ENCODE data around the gene TMEM54.

TMEM54 gene

DNA sequence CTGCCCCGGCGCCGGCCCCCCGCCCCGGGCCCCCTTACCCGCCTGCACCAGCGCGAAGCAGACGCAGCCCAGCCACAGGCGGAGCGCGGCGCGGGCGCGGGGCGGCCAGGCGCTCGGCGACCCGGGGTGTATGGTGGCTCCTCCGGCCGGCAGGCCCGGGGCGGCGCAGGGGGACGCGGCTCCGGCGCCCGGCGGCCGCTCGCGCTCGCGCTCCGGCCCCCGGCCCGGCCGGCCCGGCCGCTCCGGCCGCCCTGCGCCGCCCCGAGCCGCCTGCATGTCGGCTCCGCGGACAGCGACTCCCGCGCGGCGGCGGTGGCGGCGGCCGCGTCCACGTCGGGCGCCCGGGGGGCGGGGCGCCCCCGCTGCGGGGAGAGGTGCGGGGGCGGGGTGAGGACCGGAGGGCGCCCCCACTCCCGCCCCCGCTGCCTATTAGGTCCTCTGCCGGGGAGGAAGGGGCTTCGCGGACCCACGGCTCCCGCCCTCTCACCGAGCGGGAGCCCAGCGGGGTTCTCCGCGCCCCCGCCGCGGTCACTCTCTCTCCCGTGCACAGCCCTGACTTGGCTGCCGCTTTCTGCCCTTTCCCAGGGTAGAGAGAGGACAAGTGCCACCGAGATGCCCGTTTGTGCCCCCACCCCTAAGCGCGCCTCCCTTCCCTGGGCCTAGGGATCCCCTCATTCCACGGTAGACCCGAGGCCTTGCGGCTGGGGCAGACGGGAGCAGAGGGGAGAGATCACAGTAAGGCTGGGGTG, 30.4 kb downstream of the TMEM54 start, which contains the start of gene FNDC5:
Gene FNDC5, minus strand, starts transcription at position 298 of the 749 bp plus-strand sequence.
- DNase-seq, result no peak
- in situ Hi-C loops (cut with MboI; ENCODE audit: low pct_unique_long_range_greater_than_20kb, low sequenced_read_pairs), result no loop called here

DNA sequence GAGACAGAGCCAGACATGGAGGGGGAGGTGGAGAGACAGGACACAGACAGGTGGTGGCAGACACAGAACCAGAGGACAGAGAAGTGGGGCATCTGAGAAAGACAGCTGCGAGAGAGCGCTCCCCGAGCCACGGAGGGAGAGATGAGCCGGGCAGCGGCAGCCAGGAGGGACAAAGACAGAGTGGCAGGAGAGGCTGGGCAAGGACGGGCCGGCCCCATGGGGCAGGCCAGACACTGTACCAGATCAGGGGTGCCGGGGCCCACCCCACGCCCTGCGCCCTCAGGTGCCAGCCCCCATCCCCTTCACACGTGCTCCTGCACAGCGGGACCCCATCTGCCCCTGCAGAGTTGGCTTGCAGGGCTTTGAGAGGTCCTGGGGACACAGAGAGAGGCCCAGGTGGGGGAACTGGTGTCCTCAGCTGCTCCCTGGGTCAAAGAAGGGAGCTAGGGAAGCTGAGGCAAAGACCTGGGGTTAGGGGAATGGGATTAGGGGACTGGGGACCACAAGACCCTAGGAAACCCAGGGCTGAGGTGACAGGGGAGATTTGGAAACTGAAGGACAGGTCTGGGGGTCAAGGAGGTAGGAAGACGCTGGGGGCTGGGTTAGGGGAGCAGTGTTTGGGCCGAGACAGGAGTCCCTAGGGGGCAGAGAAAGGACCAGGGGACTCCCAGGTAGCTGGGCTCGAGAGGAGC, 31.1 kb downstream of the TMEM54 start:
- no peak for DNase-seq
- in situ Hi-C loops (cut with MboI; ENCODE audit: low pct_unique_long_range_greater_than_20kb, low sequenced_read_pairs), result no loop called here

DNA sequence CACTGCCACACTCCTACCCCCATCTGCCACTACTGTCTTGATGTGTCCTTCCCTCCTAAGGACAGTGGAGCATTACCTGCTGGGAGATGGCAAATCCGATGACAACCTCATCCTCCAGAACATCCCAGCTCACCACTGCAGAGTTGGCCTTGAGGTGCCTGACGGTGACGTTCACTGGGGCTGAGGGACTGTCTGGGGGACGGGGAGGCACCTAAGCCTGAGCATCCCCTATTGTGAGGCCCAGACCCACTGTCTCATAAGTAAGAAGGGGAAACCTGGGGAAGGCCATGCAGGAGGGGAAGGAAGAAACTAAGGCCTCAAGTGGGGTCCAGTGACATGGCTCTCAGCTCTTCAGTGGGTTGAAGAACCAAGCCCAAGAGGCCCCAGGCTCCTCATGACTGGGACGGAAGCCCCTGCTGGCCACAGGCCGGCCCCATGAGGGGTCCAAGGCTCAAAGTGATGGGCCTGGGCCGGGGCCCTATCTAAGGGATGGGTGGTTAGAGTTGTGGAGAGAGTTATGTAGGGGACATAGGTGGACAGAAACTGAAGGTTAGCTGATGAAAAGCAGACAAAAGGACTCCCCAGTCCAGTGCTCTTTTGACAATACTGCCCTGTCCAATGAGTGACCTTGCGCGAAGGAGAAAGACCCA, 32.3 kb downstream of the TMEM54 start:
- in situ Hi-C loops (cut with MboI; ENCODE audit: low pct_unique_long_range_greater_than_20kb, low sequenced_read_pairs), result no loop called here

DNA sequence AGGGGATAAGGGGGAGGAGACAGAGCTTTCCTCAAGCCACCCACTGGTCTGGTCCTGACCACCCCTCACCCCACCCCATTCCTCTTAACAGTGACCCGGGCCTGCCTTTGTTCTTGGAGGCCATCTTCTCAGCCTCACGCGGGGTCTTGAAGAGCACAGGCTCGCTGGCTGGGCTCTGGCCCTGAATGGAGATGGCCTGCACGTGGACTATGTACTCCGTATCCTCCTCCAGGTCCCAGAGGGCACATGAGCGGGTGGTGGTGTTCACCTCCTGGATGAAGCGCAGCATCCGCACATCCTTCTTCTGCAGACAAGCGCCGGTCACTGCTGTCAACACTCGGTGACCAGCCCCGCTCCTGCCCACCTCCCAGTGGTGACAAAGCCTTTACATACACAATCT, 33.1 kb downstream of the TMEM54 start:
- DNase-seq, result no peak
- in situ Hi-C loops (cut with MboI; ENCODE audit: low pct_unique_long_range_greater_than_20kb, low sequenced_read_pairs), result no loop called here

More for the DNA sequence above, 32.3 kb downstream of the TMEM54 start:
- no peak for DNase-seq

DNA sequence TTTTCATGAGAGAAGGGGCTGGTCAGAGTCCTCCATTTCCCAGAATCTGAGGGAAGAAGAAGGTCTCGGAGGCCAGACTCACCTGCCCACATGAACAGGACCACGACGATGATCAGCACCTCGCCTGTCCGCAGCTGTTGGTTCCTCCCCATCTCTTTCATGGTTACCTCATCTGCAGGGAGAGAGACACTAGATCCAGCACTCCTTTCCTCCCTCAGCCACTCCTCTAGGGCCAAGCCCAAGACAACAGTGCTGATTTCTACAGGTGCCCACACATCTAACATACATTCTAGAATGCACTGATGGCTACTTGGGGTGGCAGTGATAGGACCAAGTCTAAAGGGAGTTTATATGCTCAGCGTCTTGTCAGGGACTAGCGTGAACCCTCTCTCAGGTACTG, 33.5 kb downstream of the TMEM54 start:
- no peak for DNase-seq
- in situ Hi-C loops (cut with MboI; ENCODE audit: low pct_unique_long_range_greater_than_20kb, low sequenced_read_pairs), result no loop called here

DNA sequence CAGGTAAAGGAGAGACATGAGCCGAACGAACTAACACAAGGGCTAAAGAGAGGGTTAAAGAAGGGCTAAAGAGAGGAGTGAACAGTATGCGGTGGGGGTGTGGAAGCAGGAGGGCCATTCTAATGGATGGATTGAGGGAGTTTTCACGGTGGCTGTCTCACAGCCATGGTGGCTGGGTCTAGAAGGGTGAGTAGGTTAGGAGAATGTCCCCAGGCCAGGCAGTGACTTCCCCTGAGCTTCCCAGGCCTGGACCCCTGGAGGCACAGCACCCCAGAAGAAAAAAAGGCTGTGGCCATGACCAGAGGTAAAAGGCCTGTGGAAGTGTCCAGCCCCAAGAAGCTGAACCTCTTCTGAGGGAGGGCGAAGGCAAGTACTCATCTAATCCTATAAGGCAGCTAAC, 34.0 kb downstream of the TMEM54 start:
- no peak for DNase-seq
- in situ Hi-C loops (cut with MboI; ENCODE audit: low pct_unique_long_range_greater_than_20kb, low sequenced_read_pairs), result no loop called here

DNA sequence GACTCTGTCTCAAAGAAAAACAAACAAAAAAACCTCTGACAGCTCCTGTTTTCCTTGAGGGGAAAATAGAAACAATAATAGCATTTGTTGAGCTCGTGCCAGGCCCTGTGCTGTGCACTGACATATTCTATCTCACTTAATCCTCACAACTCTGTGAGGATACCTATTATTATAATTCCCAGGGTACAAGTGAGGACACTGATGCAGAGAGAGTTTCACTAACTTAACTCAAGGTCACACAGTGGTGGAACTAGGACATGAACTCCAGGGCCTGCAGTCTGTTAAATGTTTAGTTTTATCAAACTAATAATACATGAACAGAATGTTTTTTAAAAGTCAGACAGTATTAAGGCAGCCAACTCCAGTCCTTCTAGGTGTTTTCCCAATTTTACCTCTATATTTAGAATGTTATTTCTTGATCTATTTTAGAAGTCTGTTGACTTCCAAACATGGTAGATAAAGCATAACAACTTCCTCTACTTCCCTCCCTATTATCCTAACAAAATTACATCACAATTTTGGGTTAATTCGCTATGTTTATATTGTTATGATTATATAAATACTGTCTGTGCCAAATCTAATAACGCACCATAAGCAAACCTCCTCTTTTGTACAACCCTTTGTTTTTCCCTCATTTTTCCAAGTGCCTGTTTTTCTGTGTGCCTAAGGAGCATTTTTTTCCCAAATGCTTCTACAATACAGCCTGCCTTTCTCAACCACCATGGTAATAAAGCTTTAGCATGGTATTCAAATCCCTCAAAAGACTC, 35.4 kb downstream of the TMEM54 start:
- in situ Hi-C loops (cut with MboI; ENCODE audit: low pct_unique_long_range_greater_than_20kb, low sequenced_read_pairs), result no loop called here

DNA sequence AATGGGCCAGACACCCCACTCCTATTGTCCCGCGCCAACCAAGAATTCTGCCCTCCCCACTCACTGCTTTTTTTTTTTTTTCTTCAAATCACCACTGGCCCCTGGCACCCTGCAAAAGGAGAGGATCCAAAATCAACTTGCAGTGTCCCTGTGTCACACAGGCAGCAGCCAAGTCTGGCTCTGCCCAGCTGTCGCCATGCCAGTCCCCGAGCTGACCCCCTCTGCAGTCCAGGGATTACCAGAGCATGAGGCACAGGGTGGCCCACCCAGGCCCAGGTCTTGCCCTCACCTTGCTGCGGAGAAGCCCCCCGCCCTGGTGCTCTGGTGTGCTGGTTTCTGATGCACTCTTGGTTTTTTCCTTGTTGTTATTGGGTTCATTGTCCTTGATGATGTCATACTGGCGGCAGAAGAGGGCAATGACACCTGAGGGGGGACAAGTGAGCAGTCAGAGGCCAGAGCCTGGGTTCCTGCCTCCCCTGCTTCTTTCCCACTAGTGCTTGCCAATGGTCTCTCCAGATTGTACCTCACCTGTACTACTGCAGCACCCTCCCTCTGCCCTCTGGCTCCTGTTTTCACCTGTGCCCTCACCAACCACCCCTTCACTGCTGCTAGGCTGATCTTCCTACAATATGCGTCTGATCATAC, 36.7 kb downstream of the TMEM54 start:
- no peak for DNase-seq
- in situ Hi-C loops (cut with MboI; ENCODE audit: low pct_unique_long_range_greater_than_20kb, low sequenced_read_pairs), result no loop called here

More for the DNA sequence above, 35.4 kb downstream of the TMEM54 start:
- no peak for DNase-seq

DNA sequence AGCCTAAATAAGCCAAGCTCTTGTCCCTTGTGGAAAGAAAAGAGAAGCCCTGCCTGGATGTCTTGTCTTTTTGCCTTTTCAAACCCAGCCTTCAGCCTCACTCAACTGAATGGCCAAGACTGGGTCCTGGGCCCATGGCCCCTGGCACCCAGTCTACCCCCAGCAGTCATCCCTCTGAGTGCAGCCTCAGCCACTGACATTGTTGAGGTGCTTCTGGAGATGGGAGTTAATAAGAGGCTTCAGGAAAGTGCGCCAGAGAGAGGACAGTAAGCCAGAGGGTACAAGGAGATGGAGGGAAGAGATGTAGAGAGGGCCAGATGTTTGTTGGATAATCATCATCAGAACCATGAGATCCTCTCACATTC, 37.3 kb downstream of the TMEM54 start:
- DNase-seq, result no peak
- in situ Hi-C loops (cut with MboI; ENCODE audit: low pct_unique_long_range_greater_than_20kb, low sequenced_read_pairs), result no loop called here

DNA sequence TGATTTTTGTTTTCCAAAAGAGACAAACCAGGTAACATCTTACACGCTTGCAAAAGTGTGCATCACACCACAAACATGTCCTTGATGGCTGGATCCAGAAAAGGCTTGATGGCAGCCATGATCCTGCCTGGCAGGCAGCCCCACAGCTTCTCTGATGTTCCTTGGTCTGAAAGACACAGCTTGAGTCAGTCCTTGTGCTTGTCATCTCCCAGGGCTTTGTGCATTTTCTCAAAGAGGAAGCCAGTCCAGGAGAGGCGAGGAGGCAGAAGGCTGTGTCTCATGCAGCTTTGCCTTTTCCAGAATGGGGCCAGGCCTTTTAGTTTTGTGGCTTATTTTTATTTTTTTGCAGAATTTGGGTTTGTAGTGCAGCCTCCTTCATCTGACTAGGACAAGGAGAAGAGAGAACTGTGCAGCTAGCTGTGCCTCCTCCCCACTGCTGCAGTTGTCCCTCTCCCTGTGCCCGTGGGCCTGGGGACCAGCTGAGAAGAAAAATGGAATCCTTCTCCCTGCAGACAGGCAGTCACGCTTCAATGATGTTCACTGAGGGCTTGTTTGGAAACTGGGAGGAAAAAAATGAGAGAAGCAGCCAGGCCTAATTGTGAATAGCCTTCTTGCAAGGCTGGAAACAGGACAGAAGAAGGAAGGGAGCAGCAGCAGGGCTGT, 37.8 kb downstream of the TMEM54 start:
- in situ Hi-C loops (cut with MboI; ENCODE audit: low pct_unique_long_range_greater_than_20kb, low sequenced_read_pairs), result no loop called here
- DNase-seq, result no peak

DNA sequence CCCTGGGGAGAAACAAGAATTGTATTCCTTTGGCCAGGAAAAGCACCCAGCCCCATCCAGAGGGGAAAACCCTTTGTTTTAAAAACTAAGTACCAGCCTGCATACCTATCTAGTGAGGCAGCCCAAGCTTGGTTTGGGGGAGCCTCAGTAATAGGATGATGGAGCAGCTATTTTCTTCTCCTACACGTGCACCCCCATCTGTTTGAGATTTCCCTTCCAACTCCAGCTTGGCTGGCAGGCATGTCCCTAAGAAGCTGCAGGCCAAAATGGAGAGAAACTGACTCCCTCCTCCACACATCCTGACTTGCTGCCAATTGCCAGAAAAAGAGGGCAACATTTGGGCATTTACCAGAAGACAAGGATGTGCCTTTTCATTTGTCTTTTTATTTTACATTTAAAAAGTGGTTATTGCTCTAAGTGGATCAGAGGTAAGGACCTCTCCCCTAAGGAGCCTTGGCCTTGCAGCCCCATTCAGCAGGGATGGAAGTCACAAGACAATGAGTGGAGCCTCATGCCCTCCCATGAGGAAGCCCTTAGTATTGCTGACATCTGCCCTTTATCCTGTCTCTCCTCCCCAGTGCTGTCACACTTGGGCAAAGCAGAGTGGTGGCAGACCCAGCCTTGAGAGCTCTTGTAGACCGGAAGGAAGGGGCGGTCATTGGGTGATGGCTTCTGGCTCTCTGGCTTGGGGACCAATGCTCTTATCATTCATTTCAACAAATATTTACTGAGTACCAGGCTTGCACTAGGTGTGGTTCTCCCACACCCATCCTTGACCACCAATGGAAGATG, 39.1 kb downstream of the TMEM54 start:
- DNase-seq, result no peak

DNA sequence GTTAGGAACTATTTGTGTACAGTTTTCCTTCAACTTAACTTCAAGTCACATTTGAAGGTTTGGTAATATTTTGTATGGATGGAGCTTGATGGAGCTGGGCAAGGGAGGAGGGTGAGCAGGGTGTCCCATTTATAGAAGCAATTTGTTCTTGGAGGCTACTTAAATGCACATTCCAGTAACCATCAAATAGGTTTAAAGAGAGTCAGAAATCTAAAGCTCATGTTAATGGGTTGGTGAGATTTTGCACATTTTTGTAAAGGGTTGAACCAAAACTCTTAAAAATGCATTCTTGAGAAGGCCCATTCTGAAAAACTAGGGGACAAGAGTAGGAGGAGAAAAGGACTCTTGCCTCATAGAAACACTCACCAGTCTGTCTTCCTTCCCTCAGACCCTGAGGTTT, 40.6 kb downstream of the TMEM54 start:
- DNase-seq, result no peak
- in situ Hi-C loops (cut with MboI; ENCODE audit: low pct_unique_long_range_greater_than_20kb, low sequenced_read_pairs), result no loop called here

More for the DNA sequence above, 39.1 kb downstream of the TMEM54 start:
- in situ Hi-C loops (cut with MboI; ENCODE audit: low pct_unique_long_range_greater_than_20kb, low sequenced_read_pairs), result no loop called here

DNA sequence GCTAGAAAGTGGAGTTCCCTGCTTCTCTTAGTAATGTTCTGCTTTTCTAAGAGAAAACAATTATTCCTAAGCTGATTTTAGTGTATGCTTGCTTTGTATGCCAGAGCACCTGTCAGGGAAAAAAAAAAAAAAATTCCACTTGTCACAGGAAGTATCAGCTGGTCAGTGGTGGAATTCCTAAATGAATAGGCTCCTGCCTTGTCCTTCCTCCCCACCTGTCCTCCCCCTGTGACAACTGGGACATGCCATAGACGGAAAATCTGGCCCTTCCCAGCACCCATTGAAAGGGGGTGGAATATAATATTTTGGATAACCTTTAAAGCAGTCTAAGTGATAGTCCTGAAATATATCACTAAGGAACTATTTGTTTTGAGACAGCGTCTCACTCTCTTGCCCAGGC, 41.3 kb downstream of the TMEM54 start:
- no peak for DNase-seq
- in situ Hi-C loops (cut with MboI; ENCODE audit: low pct_unique_long_range_greater_than_20kb, low sequenced_read_pairs), result no loop called here

DNA sequence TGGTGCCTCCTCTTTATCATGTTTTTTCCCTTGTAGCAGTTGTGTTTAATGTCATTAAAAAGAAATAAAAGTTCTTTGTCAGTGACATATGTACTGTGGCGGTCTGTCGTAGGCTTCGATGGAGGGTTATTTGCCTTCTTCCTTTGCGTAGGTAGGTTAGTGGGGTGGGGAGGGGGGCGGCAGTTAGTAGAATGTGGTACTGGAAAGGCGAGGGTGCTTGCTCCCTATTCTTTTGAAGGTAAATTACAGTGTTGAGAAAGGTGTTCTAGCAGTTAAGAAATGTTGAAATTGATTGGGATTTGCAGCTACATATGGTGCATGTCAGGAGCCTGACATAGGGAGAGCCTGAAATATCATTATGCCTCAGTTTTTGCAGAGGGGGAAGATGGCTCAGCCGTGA, 42.4 kb downstream of the TMEM54 start:
- DNase-seq, result no peak
- in situ Hi-C loops (cut with MboI; ENCODE audit: low pct_unique_long_range_greater_than_20kb, low sequenced_read_pairs), result no loop called here

DNA sequence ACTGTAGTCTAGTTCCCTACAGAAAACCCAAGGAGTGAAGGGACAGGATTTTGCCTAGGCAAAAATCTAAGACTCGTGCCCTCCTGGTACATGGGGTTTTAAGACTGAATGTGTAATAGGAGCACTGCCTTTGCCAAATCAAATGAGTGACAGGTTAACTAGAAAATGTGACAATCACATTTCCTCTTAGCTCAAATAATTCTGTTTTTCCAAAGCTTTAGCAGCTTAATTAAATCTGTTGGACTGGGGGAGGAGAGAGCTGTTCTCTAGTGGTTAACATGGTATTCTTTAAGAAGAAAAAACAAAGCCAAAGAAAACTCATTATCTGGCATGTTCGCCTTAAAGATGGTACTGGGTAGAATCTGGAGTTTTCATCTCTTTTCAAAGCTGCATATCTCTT, 43.1 kb downstream of the TMEM54 start:
- in situ Hi-C loops (cut with MboI; ENCODE audit: low pct_unique_long_range_greater_than_20kb, low sequenced_read_pairs), result no loop called here

DNA sequence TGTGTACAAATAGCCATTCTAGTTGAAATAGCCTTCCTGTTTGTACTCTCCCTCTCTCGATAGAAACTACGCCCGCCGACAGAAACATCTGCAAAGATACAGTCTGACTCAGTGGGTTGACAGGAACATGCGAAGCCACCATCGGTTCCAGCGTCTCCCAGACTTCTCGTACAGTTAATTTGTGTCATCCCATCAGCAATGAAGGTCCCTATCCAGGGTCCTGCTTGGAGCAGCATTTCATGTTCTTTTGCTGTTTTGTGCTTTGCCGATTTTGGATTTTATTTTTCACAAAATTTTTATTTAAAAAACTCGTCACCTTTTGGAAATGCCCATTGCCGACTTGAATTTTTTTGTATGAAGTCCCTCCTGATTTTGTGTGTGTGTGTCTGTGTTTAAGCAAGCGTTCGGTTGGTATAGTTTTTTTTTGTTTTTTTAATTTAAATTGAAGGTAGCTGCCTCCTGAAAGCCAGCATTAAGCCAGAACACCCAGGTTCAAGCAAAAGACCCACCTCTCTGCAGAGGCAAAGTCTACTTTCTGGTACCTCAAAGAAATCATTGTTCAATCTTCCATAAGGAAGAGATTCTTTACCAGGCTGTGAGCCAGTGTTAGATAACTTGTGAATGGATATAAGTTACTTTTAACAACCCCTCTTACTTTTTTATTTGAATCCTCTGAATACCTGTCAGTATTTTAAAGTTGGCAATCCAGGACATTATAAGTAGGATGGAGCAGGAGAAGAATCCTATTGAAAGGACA, 45.1 kb downstream of the TMEM54 start:
- in situ Hi-C loops (cut with MboI; ENCODE audit: low pct_unique_long_range_greater_than_20kb, low sequenced_read_pairs), result no loop called here
- no peak for DNase-seq

More for the DNA sequence above, 43.1 kb downstream of the TMEM54 start:
- no peak for DNase-seq

DNA sequence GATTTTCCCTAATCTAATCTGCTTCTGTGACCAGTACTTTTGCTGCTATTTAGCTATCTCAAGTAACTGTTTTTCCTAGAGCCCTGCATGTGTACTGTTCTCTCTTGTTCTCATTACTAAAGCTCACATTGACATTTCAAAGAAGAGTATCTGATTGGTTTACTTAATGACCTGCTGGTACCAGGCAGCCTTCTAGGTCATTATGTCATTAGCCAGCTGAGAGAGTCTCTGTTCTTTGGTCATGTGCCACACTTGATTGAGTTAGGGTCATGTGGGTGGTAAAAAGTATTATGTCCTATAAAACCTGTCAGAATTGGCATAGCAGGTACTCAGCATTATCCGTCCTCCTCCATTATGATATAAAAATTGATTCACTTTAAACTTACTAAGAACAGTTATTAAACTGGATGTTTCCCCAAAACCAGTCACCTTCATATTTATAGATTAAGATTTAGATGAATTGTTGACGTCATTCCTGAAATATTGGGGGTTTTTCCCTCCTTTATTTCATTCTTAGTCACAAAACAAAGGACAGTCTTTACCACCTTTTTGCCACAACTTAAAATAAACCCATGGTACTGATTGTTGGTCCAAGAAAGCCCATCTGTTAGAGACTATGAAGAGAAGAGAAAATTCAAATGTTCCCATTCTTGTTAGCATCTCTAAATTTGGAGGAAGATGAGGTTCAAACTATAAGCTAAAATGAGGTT, 52.7 kb downstream of the TMEM54 start:
- DNase-seq, result no peak
- in situ Hi-C loops (cut with MboI; ENCODE audit: low pct_unique_long_range_greater_than_20kb, low sequenced_read_pairs), result no loop called here

Measured in KBM-7 (cell line).